K562 (cell line): Measurements from ENCODE around the gene AHSA1. TPM values are rescaled to one million over a fixed set of nuclear protein-coding genes. Genes with fewer than 3 reads are reported as not detected.

Experiments
- ATAC-seq: fragments of 200-7000 bp; cut with Tn5 transposase; 3 replicates; pipeline ENCODE4 v1.9.1; 2020; ENCODE audit warnings: moderate library complexity
- BruUV-seq: library from RNA; stranded (reverse); fragments of 400-500 nt; replicated peaks from 2 replicates; lab custom pipeline; 2021; lab: Mats Ljungman, UMichigan
- CTCF ChIA-PET: fragments of 300-600 bp; formaldehyde crosslinking; extraction: SDS; loops from one replicate; lab custom pipeline; 2021; ENCODE audit warnings: low intra/inter-chr PET ratio; lab: Yijun Ruan, JAX
- POLR2A ChIA-PET: fragments of 300-600, 350-650 bp; sonication (Branson Sonifier 250); formaldehyde crosslinking; extraction: SDS; loops from one replicate; lab custom pipeline; 2021; ENCODE audit warnings: antibody characterized with exemption, inconsistent platforms; lab: Yijun Ruan, JAX
- DNase-seq, 4 experiments: peaks; one replicate each; pipeline versions ENCODE4 v3.0.0 to v3.0.0-alpha.2; 2011 to 2018; ENCODE audit warnings: low spot score in 3 of 4, mixed read lengths in 3 of 4; ENCODE audit errors: extremely low read depth in 1 of 4
- FAIRE-seq: peaks from 2 replicates; lab custom pipeline; 2011; peaks lifted over from hg19 to GRCh38; lab: Jason Lieb, UNC
- H2AFZ ChIP-seq: 2 replicates; pipeline ENCODE4 v1.6.0; 2011; ENCODE audit warnings: low read depth, low read length, control low read depth, inconsistent platforms
- H3K27ac ChIP-seq: fragments of 200-600 bp; 3 replicates; pipeline ENCODE4 v1.8.0; 2011; ENCODE audit warnings: low read depth, mild to moderate bottlenecking, control low read depth, inconsistent platforms, low read length, moderate library complexity, mixed read lengths; ENCODE audit errors: extremely low read depth
- H3K27me3 ChIP-seq, 2 experiments: fragments of 300-600 bp in 1 of 2; 2 replicates in 1 of 2; 3 replicates in 1 of 2; pipeline versions ENCODE4 v1.6.0 to v1.8.0; 2011; ENCODE audit warnings: inconsistent platforms in 2 of 2, low read length in 2 of 2, mild to moderate bottlenecking in 1 of 2, mixed read lengths in 1 of 2, moderate library complexity in 1 of 2; ENCODE audit not compliant: control insufficient read depth in 2 of 2, insufficient read depth in 2 of 2
- H3K36me3 ChIP-seq: fragments of 300-600 bp; 3 replicates; pipeline ENCODE4 v1.8.0; 2011; ENCODE audit warnings: mild to moderate bottlenecking, low read length, inconsistent platforms; ENCODE audit not compliant: control insufficient read depth, insufficient read depth
- H3K4me1 ChIP-seq, 2 experiments: fragments of 200-600 bp in 1 of 2; replicated peaks in 1 of 2; 2 replicates in 1 of 2; 3 replicates in 1 of 2; pipeline versions ENCODE4 v1.5.1 to v1.8.0; 2011; ENCODE audit warnings: inconsistent platforms in 2 of 2, low read length in 2 of 2, mild to moderate bottlenecking in 1 of 2, mixed read lengths in 1 of 2, moderate library complexity in 1 of 2; ENCODE audit not compliant: control insufficient read depth in 2 of 2, insufficient read depth in 2 of 2
- H3K4me2 ChIP-seq: 2 replicates; pipeline ENCODE4 v1.6.1; 2011; ENCODE audit warnings: low read length, control low read depth, inconsistent platforms, mixed read lengths; ENCODE audit not compliant: insufficient read depth
- H3K4me3 ChIP-seq: fragments of 200-600 bp; sonication (generic), shearing (Covaris generic); 2 replicates; pipeline ENCODE4 v1.5.1; 2016; ENCODE audit warnings: control low read depth, inconsistent platforms
- H3K79me2 ChIP-seq: fragments of 200-600 bp; 3 replicates; pipeline ENCODE4 v1.8.0; 2011; ENCODE audit warnings: low read length, inconsistent platforms; ENCODE audit not compliant: control insufficient read depth, insufficient read depth
- H3K9ac ChIP-seq, 2 experiments: 2 replicates each; pipeline versions ENCODE4 v1.6.0 to v1.6.1; 2011; ENCODE audit warnings: low read depth in 2 of 2, low read length in 2 of 2, control low read depth in 1 of 2, inconsistent platforms in 1 of 2, mild to moderate bottlenecking in 1 of 2, mixed read lengths in 1 of 2; ENCODE audit not compliant: insufficient read depth in 1 of 2
- H3K9me1 ChIP-seq: one replicate; pipeline ENCODE4 v1.6.0; 2011; ENCODE audit warnings: inconsistent platforms, mild to moderate bottlenecking, low read length, moderate library complexity; ENCODE audit not compliant: control insufficient read depth, insufficient read depth
- H3K9me3 ChIP-seq: replicated peaks from 2 replicates; pipeline ENCODE4 v1.5.1; 2011; ENCODE audit warnings: low read depth, low read length, inconsistent platforms; ENCODE audit not compliant: control insufficient read depth, insufficient read depth
- H4K20me1 ChIP-seq: replicated peaks from 2 replicates; pipeline ENCODE4 v1.6.1; 2011; ENCODE audit warnings: low read length, inconsistent platforms, mixed read lengths; ENCODE audit not compliant: control insufficient read depth, insufficient read depth
- ASH1L ChIP-seq: fragments of 450-650 bp; IDR thresholded peaks from 2 replicates; pipeline ENCODE4 v1.6.1; 2018; ENCODE audit warnings: borderline replicate concordance, mild to moderate bottlenecking, low read depth; ENCODE audit not compliant: partially characterized antibody
- CHAMP1 ChIP-seq: fragments of 450-650 bp; IDR thresholded peaks from 2 replicates; pipeline ENCODE4 v1.6.1; 2016; ENCODE audit warnings: mild to moderate bottlenecking
- DPF2 ChIP-seq: fragments of 450-650 bp; IDR thresholded peaks from 2 replicates; pipeline ENCODE4 v1.6.1; 2016
- HDAC8 ChIP-seq: fragments of 450-650 bp; IDR thresholded peaks from 2 replicates; pipeline ENCODE4 v1.6.1; 2016; ENCODE audit warnings: mild to moderate bottlenecking, missing genetic modification characterization, moderate library complexity, missing compliant biosample characterization
- HEY1 ChIP-seq: fragments of 250-450 bp; sonication (Bioruptor Pico); IDR thresholded peaks from 2 replicates; pipeline ENCODE4 v1.5.0; 2020; ENCODE audit warnings: mild to moderate bottlenecking, moderate library complexity, borderline replicate concordance
- NKRF ChIP-seq: fragments of 450-650 bp; IDR thresholded peaks from 2 replicates; pipeline ENCODE4 v1.6.1; 2016; ENCODE audit warnings: borderline replicate concordance
- PBX2 ChIP-seq, 2 experiments: IDR thresholded peaks in 1 of 2; conservative IDR thresholded peaks in 1 of 2; 2 replicates each; pipeline ENCODE4 v1.6.1; 2016; ENCODE audit warnings: low read depth in 2 of 2, mild to moderate bottlenecking in 1 of 2, missing compliant biosample characterization in 1 of 2, missing genetic modification characterization in 1 of 2, moderate library complexity in 1 of 2
- RFX1 ChIP-seq: fragments of 450-650 bp; IDR thresholded peaks from 2 replicates; pipeline ENCODE4 v1.6.1; 2016; ENCODE audit warnings: mild to moderate bottlenecking, moderate library complexity
- SPI1 ChIP-seq: IDR thresholded peaks from 2 replicates; pipeline ENCODE4 v1.6.1; 2011; ENCODE audit warnings: low read depth, low read length, control low read depth, borderline replicate concordance
- TFAP4 ChIP-seq: sonication (generic); formaldehyde crosslinking; IDR thresholded peaks from 2 replicates; pipeline ENCODE4 v1.8.0; 2022; ENCODE audit warnings: missing genetic modification reagents, mild to moderate bottlenecking, moderate library complexity, borderline replicate concordance
- ZBTB5 ChIP-seq: fragments of 450-650 bp; IDR thresholded peaks from 2 replicates; pipeline ENCODE4 v1.6.1; 2017; ENCODE audit warnings: antibody characterized with exemption
- ZNF707 ChIP-seq: fragments of 250-450 bp; sonication (Bioruptor Pico); conservative IDR thresholded peaks from 2 replicates; pipeline ENCODE4 v1.8.0; 2022; ENCODE audit warnings: inconsistent platforms, mild to moderate bottlenecking, moderate library complexity
- in situ Hi-C: fragments of 300-500 bp; cut with MboI; formaldehyde crosslinking; loops from 4 replicates; pipeline ENCODE4 v1.15.0; 2018; ENCODE audit warnings: inconsistent platforms, mixed read lengths
- intact Hi-C: fragments of 100-400 bp; cut with micrococcal nuclease; formaldehyde crosslinking; loops from 2 replicates; pipeline ENCODE4 v1.14.2; 2022
- polyA plus RNA-seq, 8 experiments: library from polyadenylated mRNA; depleted of rRNA in 4 of 8; stranded (reverse) in 5 of 8; unstranded in 3 of 8; fragments of >200 nt; fragmentation: Nextera tagmentation in 2 of 8; fragmentation: Illumina TruSeq in 1 of 8; extraction: Ambion mirVana in 2 of 8; extraction: Trizol in 1 of 8; gene quantifications; 2 replicates each; pipeline versions ENCODE4 v1.2.1 to v1.2.3, GENCODE V29; 2011 to 2014; ENCODE audit warnings: inconsistent platforms in 1 of 8, missing spikeins in 1 of 8
- total RNA-seq, 7 experiments: library from RNA; depleted of rRNA in 6 of 7; stranded (reverse); fragments of >200 nt in 6 of 7; fragmentation: Illumina TruSeq in 2 of 7; extraction: Trizol in 2 of 7; gene quantifications; 2 replicates each; pipeline versions ENCODE4 v1.2.1 to v1.2.3, GENCODE V29; 2011 to 2021; ENCODE audit warnings: low replicate concordance in 1 of 7

AHSA1 gene
- total and polyA plus RNA-seq, 9 of the 15 experiments (the other 6 are each of a cell fraction or from before 2014, with no cell fraction given): 41.4 to 317 (median 184) TPM

GRCh38 chr14:77516126-77516525 lies 58.2 kb downstream of the AHSA1 start:
- Histone ChIP-seq H3K4me2 (no peak overlapping the region), H3K27me3 (no peaks in the 10 kb centered on the region), H3K27ac (no peak overlapping the region), H3K4me1 (no peaks in the 10 kb centered on the region), H3K79me2 (no peaks in the 10 kb centered on the region), H2AFZ (no peak overlapping the region), H3K9ac (no peak overlapping the region), H3K9me1 (no peaks in the 10 kb centered on the region), H3K4me3 (no peak overlapping the region), H3K36me3 (peaks cover 56% of the 10 kb centered on the region; the same call in 2 of the 3 replicates), H4K20me1 (no peaks in the 10 kb centered on the region), H3K9me3 (no peaks in the 10 kb centered on the region)
- DNase-seq: no peak
- no TSS peak for BruUV-seq
- no peak for FAIRE-seq
- POLR2A ChIA-PET: no interaction called here
- in situ Hi-C loops: no loop called here
- no peak for ATAC-seq
- CTCF ChIA-PET: no interaction called here
- intact Hi-C loops: no loop called here
- TF ChIP-seq SPI1 (no peak), DPF2 (no peak), HEY1 (CRISPR knock-in tag) (no peak), RFX1 (no peak), NKRF (no peak), PBX2 (CRISPR knock-in tag; IDR thresholded peaks at IDR 0.05; ENCODE audit: low read depth) (no peak), PBX2 (tag; conservative IDR thresholded peaks at IDR 0.05; ENCODE audit: low read depth) (no peak), HDAC8 (tag) (no peak), ZBTB5 (no peak), ZNF707 (CRISPR knock-in tag) (no peak), CHAMP1 (no peak), TFAP4 (CRISPR knock-in tag) (no peak), ASH1L (no peak)
